ENCODE results near the gene KIAA0040.

Gene KIAA0040

DNA sequence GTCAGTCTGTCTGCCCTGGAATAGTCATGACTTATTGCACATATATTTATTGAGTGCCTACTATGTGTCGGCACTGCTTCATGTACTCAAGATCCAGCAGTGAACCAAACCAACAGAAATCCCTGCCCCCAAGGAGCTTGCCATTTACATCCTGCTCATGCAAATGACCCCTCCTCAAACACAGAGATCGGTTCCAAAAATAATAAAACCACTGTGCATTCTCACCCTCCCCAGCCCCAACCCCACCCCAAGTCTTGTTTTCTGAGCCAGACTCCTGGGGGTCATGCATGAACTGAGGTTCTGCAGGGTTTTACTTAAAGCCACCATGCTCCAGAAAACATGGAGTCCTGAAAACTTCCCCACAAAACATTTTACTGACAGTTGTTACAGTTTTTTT, 61.9 kb downstream of the KIAA0040 start:
- Histone ChIP-seq H3K9ac (ENCODE audit: low read length) (peak overlapping the region; percentile 36), H3K36me3 (ENCODE audit: control insufficient read depth, low read depth, low read length) (no peaks in the 10 kb centered on the region), H3K27me3 (ENCODE audit: control insufficient read depth, insufficient read depth, low read length) (no peaks in the 10 kb centered on the region), H3K4me1 (ENCODE audit: control insufficient read depth, low read depth, low read length) (peaks cover 31% of the 10 kb centered on the region), H3K27ac (ENCODE audit: low read length) (peak overlapping the region; percentile 79), H3K4me3 (ENCODE audit: low read length) (peak overlapping the region; percentile 9), H3K9me3 (ENCODE audit: control insufficient read depth, low read depth, low read length) (no peaks in the 10 kb centered on the region)

DNA sequence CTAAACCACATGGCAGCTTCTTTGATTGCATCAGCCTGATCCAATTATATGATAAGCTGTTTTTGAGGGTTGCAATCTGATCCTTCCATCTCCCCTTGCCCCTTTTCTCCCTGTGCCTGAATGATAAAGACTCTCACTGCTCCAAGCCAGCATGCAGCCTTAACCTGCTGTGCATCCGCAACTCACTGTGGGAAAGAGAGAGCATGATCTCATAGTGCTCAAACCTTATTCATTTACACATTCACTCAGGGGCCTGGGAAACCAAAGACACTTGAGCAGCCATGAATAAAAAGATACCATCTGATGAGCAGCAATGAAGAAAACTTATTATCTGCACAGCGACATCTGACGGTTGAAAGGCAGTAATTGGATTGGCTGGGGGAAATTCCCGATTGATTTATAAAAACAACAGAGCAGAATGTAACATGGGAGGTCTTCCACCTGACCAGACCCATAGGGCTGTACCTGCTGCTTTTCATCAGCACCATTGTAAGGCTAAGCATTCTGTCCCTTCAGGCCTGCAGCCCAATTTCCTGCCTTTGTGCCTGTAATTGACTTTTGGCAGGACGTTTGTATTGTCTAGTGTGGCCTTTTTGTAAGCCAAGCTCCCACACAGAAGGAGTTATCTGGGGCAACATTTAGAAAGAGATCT, 62.5 kb downstream of the KIAA0040 start:
- Histone ChIP-seq H3K9me3 (ENCODE audit: control insufficient read depth, low read depth, low read length) (no peaks in the 10 kb centered on the region), H3K27me3 (ENCODE audit: control insufficient read depth, insufficient read depth, low read length) (no peaks in the 10 kb centered on the region), H3K36me3 (ENCODE audit: control insufficient read depth, low read depth, low read length) (no peaks in the 10 kb centered on the region), H3K4me1 (ENCODE audit: control insufficient read depth, low read depth, low read length) (peaks cover 31% of the 10 kb centered on the region), H3K27ac (ENCODE audit: low read length) (peak overlapping the region; percentile 79), H3K9ac (ENCODE audit: low read length) (peak overlapping the region; percentile 36), H3K4me3 (ENCODE audit: low read length) (peak overlapping the region; percentile 9)

DNA sequence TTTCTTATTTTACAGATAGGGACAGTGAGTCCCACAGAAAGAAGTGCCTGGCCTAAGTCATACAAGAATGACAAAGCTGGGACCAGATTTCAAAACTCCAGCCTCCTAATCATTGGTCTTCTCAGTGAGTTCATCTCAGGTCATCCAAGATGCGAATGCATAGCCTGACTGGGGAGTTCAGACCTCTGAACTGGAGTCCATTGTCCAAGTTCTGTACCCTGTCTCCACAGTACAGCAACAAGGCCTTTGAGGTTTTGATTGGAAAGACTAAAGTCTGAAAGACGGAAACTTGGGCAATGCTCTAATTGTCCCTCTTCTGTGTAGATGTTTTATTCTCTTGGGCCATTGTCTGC, 63.0 kb downstream of the KIAA0040 start:
- H3K4me1 ChIP-seq (ENCODE audit: control insufficient read depth, low read depth, low read length): peaks cover 31% of the 10 kb centered on the region
- H3K27ac ChIP-seq (ENCODE audit: low read length): peak overlapping the region; percentile 79
- peak overlapping the region; percentile 36 for H3K9ac ChIP-seq (ENCODE audit: low read length)
- no peaks in the 10 kb centered on the region for H3K36me3 ChIP-seq (ENCODE audit: control insufficient read depth, low read depth, low read length)
- no peak overlapping the region for H3K4me3 ChIP-seq (ENCODE audit: low read length)
- H3K9me3 ChIP-seq (ENCODE audit: control insufficient read depth, low read depth, low read length): no peaks in the 10 kb centered on the region
- H3K27me3 ChIP-seq (ENCODE audit: control insufficient read depth, insufficient read depth, low read length): no peaks in the 10 kb centered on the region

DNA sequence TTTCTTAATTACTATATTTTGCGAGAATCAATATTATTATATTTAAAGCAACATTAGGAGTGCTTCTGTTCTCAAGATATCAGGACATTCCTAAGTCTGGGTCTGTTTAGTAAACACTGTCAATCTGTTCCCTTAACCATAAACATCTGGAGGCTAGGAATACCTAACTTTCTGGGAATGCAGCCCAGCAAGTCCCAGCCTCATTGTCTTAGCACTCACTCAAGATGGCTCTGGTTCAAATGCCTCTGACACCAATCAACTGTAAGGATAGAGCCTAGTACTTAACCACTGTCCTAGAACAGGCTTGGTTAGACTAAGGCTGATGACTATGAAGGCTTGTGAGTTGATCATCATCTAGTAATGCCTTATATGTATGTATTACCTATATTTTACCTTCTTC, 63.4 kb downstream of the KIAA0040 start:
- H3K9me3 ChIP-seq (ENCODE audit: control insufficient read depth, low read depth, low read length): no peaks in the 10 kb centered on the region
- H3K27ac ChIP-seq (ENCODE audit: low read length): peak overlapping the region; percentile 79
- peaks cover 31% of the 10 kb centered on the region for H3K4me1 ChIP-seq (ENCODE audit: control insufficient read depth, low read depth, low read length)
- H3K4me3 ChIP-seq (ENCODE audit: low read length): no peak overlapping the region
- H3K27me3 ChIP-seq (ENCODE audit: control insufficient read depth, insufficient read depth, low read length): no peaks in the 10 kb centered on the region
- no peaks in the 10 kb centered on the region for H3K36me3 ChIP-seq (ENCODE audit: control insufficient read depth, low read depth, low read length)
- H3K9ac ChIP-seq (ENCODE audit: low read length): peak overlapping the region; percentile 36

DNA sequence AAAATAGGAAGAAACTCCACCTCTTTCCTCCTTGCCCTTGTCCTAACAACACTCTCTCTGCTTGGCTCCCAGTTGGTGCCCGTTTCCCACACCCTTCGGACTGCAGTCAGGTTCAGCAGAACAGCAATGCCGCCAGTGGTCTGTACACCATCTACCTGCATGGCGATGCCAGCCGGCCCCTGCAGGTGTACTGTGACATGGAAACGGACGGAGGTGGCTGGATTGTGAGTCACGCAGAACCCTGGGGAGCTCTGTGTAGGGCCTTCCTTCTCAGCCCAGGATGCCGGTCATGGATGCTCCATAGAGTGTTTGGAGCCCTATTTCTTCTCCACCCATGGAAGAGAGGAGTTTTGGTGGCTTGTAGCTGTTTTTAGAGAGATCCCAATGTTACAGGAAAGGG, 64.1 kb downstream of the KIAA0040 start:
- Histone ChIP-seq H3K9me3 (ENCODE audit: control insufficient read depth, low read depth, low read length) (no peaks in the 10 kb centered on the region), H3K27ac (ENCODE audit: low read length) (no peak overlapping the region), H3K4me3 (ENCODE audit: low read length) (no peak overlapping the region), H3K27me3 (ENCODE audit: control insufficient read depth, insufficient read depth, low read length) (no peaks in the 10 kb centered on the region), H3K36me3 (ENCODE audit: control insufficient read depth, low read depth, low read length) (no peaks in the 10 kb centered on the region), H3K9ac (ENCODE audit: low read length) (no peak overlapping the region), H3K4me1 (ENCODE audit: control insufficient read depth, low read depth, low read length) (peaks cover 31% of the 10 kb centered on the region)

DNA sequence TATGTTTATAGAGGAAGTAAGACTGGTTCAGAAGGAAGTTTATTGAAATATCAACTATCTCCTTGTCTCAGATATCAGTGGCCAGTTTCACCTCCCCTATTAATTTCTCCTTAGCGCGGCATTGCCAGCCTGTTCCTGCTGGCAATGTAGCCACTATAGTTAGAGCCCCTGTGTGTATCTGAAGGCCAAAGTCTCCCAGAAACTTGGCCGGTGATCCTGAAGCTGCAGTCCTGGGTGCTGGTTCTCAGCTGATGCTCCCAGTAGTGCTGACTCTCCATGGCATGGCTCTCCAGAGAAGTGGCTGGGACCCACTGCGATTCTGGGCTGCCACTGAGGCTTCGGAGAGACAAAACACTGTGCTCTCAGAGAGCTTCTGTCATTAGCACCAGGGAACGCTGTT, 65.0 kb downstream of the KIAA0040 start:
- H3K9ac ChIP-seq (ENCODE audit: low read length): no peak overlapping the region
- H3K36me3 ChIP-seq (ENCODE audit: control insufficient read depth, low read depth, low read length): no peaks in the 10 kb centered on the region

DNA sequence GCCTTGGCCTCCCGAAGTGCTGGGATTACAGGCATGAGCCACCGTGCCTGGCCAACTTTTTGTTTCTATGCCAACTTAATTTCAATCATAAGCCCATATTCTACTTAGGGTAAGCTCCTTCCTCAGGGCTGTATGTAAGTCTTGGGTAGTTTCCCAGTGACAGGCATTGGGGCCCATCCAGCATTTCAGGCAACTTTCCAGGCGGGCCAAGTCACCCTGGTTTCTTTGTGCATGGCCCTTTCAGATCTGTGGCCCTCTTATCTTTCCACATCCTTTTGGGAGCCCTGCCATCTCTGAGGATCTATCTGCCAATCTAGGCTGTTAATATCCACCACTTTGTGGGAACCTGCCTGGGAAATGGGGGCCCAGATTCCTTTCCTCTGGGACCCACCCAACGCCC, 66.2 kb downstream of the KIAA0040 start:
- H3K9ac ChIP-seq (ENCODE audit: low read length): no peak overlapping the region

More for the DNA sequence above, 65.0 kb downstream of the KIAA0040 start:
- Histone ChIP-seq H3K9me3 (ENCODE audit: control insufficient read depth, low read depth, low read length) (no peaks in the 10 kb centered on the region), H3K27me3 (ENCODE audit: control insufficient read depth, insufficient read depth, low read length) (no peaks in the 10 kb centered on the region), H3K4me3 (ENCODE audit: low read length) (no peak overlapping the region), H3K4me1 (ENCODE audit: control insufficient read depth, low read depth, low read length) (peaks cover 31% of the 10 kb centered on the region), H3K27ac (ENCODE audit: low read length) (no peak overlapping the region)

DNA sequence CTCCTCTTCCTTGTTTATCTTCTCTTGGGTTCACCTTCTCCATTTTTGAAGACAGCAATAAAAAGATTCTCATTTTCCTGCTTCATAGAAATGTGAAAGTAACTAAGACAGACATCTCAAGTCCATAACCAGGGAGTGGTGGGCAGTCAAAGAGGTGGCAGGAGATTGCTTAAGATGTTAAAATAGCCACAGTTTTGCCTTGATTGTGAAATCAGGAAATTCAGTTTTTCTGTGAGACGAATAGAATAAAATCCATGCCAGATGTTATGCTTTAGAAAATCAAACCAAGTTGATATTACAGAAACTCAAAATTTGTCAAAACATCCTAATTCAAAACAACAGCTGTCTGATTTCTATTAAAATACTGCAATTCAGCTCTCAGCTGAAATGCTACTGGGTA, 67.7 kb downstream of the KIAA0040 start:
- Histone ChIP-seq H3K4me3 (ENCODE audit: low read length) (no peak overlapping the region), H3K9me3 (ENCODE audit: control insufficient read depth, low read depth, low read length) (no peaks in the 10 kb centered on the region), H3K9ac (ENCODE audit: low read length) (no peak overlapping the region), H3K4me1 (ENCODE audit: control insufficient read depth, low read depth, low read length) (peaks cover 8% of the 10 kb centered on the region), H3K27ac (ENCODE audit: low read length) (no peak overlapping the region), H3K27me3 (ENCODE audit: control insufficient read depth, insufficient read depth, low read length) (no peaks in the 10 kb centered on the region), H3K36me3 (ENCODE audit: control insufficient read depth, low read depth, low read length) (no peaks in the 10 kb centered on the region)

More for the DNA sequence above, 66.2 kb downstream of the KIAA0040 start:
- no peaks in the 10 kb centered on the region for H3K9me3 ChIP-seq (ENCODE audit: control insufficient read depth, low read depth, low read length)
- H3K27ac ChIP-seq (ENCODE audit: low read length): no peak overlapping the region
- no peaks in the 10 kb centered on the region for H3K36me3 ChIP-seq (ENCODE audit: control insufficient read depth, low read depth, low read length)
- peaks cover 22% of the 10 kb centered on the region for H3K4me1 ChIP-seq (ENCODE audit: control insufficient read depth, low read depth, low read length)
- no peaks in the 10 kb centered on the region for H3K27me3 ChIP-seq (ENCODE audit: control insufficient read depth, insufficient read depth, low read length)
- no peak overlapping the region for H3K4me3 ChIP-seq (ENCODE audit: low read length)

DNA sequence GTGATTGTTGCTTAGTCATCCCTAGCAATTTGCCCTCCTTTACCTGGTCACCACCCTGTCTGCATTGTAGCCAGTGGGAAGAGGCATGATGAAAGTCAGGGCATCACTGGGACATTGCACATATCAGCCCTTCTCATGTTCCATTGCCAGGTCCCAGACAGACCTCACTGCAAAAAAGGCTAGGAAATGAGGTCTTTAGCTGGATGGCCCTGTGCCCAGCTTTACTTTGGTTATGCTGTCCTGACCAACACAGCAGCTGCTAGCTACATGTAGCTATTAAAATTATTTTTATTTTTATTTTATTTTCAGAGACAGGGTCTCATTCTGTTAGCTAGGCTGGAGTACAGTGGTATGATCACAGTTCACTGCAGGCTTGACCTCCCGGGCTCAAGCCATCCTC, 72.1 kb downstream of the KIAA0040 start:
- Histone ChIP-seq H3K9ac (ENCODE audit: low read length) (no peak overlapping the region), H3K36me3 (ENCODE audit: control insufficient read depth, low read depth, low read length) (no peaks in the 10 kb centered on the region), H3K4me1 (ENCODE audit: control insufficient read depth, low read depth, low read length) (no peaks in the 10 kb centered on the region), H3K9me3 (ENCODE audit: control insufficient read depth, low read depth, low read length) (no peaks in the 10 kb centered on the region), H3K4me3 (ENCODE audit: low read length) (no peak overlapping the region), H3K27me3 (ENCODE audit: control insufficient read depth, insufficient read depth, low read length) (no peaks in the 10 kb centered on the region), H3K27ac (ENCODE audit: low read length) (no peak overlapping the region)

DNA sequence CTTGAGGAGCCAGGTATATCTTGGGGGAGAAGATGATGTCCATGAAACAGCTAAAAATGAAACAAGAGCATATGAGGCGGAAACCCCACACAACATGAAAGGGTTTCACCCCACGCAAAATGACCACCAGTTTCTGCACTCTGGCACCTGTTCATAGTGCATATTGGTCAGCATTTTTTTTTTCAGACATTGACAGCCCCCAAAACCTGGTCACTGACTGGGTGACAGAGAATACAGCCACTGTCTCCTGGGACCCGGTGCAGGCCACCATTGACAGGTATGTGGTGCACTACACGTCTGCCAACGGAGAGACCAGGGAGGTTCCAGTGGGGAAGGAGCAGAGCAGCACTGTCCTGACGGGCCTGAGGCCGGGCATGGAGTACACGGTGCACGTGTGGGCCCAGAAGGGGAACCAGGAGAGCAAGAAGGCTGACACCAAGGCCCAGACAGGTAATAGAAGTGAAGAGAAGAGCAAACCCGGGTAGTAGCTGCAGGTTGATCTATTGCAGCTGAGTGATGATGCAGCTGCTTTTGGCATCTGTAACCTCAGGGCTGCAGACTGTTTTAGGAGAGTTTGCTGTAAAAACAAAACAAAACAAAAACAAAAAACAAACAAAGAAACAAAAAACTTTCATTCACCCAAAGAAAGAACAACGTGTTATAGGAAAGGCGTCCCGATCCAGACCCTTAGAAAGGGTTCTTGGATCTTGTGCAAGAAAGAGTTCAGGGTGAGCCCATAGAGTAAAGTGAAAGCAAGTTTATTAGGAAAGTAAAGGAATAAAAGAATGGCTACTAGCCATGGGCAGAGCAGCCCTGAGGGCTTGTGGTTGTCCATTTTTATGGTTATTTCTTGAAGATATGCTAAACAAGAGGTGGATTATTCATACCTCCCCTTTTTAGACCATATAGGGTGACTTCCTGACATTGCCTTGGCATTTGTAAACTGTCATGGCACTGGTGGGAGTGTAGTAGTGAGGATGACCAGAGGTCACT, 73.9 kb downstream of the KIAA0040 start:
- no peak overlapping the region for H3K4me3 ChIP-seq (ENCODE audit: low read length)
- H3K27me3 ChIP-seq (ENCODE audit: control insufficient read depth, insufficient read depth, low read length): no peaks in the 10 kb centered on the region
- no peak overlapping the region for H3K27ac ChIP-seq (ENCODE audit: low read length)
- no peaks in the 10 kb centered on the region for H3K9me3 ChIP-seq (ENCODE audit: control insufficient read depth, low read depth, low read length)
- H3K9ac ChIP-seq (ENCODE audit: low read length): no peak overlapping the region
- H3K36me3 ChIP-seq (ENCODE audit: control insufficient read depth, low read depth, low read length): no peaks in the 10 kb centered on the region
- no peaks in the 10 kb centered on the region for H3K4me1 ChIP-seq (ENCODE audit: control insufficient read depth, low read depth, low read length)

DNA sequence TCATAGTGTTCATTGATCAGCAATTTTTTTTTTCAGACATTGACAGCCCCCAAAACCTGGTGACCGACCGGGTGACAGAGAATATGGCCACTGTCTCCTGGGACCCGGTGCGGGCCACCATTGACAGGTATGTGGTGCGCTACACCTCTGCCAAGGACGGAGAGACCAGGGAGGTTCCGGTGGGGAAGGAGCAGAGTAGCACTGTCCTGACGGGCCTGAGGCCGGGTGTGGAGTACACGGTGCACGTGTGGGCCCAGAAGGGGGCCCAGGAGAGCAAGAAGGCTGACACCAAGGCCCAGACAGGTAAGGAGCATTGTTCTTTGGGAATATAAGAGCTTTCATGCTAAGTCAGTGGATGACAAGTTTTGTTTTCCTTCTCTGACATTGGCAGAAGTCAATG, 75.7 kb downstream of the KIAA0040 start:
- Histone ChIP-seq H3K9ac (ENCODE audit: low read length) (no peak overlapping the region), H3K4me3 (ENCODE audit: low read length) (no peak overlapping the region), H3K27me3 (ENCODE audit: control insufficient read depth, insufficient read depth, low read length) (no peaks in the 10 kb centered on the region), H3K36me3 (ENCODE audit: control insufficient read depth, low read depth, low read length) (no peaks in the 10 kb centered on the region), H3K9me3 (ENCODE audit: control insufficient read depth, low read depth, low read length) (no peaks in the 10 kb centered on the region), H3K4me1 (ENCODE audit: control insufficient read depth, low read depth, low read length) (no peaks in the 10 kb centered on the region), H3K27ac (ENCODE audit: low read length) (no peak overlapping the region)
